GM19372 (cell line): ENCODE data around the gene CSRNP3.

Experiments used
- ATAC-seq: cut with Tn5 transposase; IDR thresholded peaks from one replicate; pipeline ENCODE4 v1.9.1; 2021; ENCODE audit warnings: mild to moderate bottlenecking, low read depth, moderate library complexity; ENCODE audit not compliant: unreplicated experiment

CSRNP3 gene

DNA sequence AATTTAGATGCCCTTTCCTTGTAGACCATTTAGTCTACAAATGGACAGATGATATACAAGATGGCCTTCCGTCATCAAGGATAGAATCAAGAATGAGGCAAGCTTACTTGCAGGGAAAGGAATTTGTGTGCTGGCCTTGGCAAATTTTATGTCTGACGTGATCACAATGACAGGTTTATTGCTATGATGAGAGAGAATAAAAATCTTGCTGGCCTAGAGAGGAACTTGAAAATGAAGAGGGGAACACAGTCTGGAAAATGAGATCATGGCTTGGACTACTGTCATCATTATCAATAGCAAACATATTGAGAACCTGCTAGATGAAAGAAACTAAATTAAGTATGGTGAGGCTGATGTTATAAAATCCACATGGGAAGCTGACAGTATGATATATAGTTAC lies 66.0 kb downstream of the CSRNP3 start:
- no peak for ATAC-seq

- ATAC-seq, result no peak
Observed at GRCh38 chr2:165536851-165537499, 67.5 kb downstream of the CSRNP3 start.

GRCh38 chr2:165539985-165540384 lies 70.5 kb downstream of the CSRNP3 start:
- ATAC-seq, result no peak

DNA sequence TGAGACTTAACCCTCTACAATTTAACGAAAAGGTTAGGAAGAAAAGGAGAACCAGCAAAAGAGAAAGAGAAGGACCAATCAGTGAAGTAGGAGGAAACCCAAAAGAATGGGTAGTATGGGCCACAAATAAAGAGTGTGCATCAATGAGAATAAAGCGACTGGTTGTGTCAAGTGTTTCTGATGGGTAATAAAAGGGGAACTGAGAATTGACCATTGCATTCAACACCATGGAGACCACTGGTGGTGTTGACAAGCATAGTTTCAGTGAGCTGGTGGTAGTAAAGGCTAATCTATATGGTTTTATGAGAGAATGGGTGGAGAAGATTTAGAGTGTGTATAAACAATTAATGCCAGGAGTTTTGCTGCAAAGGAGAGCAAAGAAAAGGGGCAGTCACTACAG lies 75.4 kb downstream of the CSRNP3 start:
- peak; percentile 96 for ATAC-seq

- ATAC-seq, result no peak
Observed at GRCh38 chr2:165547900-165548299, 78.4 kb downstream of the CSRNP3 start.

GRCh38 chr2:165549619-165550018 lies 80.1 kb downstream of the CSRNP3 start:
- ATAC-seq, result no peak

GRCh38 chr2:165558832-165559231 lies 89.3 kb downstream of the CSRNP3 start:
- ATAC-seq, result no peak

GRCh38 chr2:165560377-165560988 lies 91.0 kb downstream of the CSRNP3 start:
- no peak for ATAC-seq

- no peak for ATAC-seq
Observed at GRCh38 chr2:165561516-165561915, 92.0 kb downstream of the CSRNP3 start.

- ATAC-seq, result no peak
Observed at GRCh38 chr2:165562233-165562632, 92.7 kb downstream of the CSRNP3 start.

GRCh38 chr2:165563468-165564225 lies 94.1 kb downstream of the CSRNP3 start:
- no peak for ATAC-seq

DNA sequence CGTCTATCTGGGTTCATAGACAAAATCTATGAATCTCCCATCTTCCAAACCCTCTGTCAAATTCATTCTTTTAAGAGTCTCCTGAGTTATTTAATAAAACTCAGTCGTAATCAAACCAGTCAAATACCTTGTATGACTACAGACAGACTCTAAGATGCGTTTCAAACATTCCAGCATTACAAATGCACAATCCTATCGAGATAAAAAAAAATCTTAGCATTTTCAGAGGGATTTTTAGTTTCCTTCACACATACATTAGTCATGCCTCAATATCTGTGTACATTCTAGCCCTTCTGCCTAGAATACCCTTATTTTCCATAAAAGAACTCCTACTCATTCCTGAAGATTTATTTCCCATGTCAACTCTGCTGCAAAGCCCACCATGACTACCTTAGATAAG lies 96.5 kb downstream of the CSRNP3 start:
- ATAC-seq, result no peak

DNA sequence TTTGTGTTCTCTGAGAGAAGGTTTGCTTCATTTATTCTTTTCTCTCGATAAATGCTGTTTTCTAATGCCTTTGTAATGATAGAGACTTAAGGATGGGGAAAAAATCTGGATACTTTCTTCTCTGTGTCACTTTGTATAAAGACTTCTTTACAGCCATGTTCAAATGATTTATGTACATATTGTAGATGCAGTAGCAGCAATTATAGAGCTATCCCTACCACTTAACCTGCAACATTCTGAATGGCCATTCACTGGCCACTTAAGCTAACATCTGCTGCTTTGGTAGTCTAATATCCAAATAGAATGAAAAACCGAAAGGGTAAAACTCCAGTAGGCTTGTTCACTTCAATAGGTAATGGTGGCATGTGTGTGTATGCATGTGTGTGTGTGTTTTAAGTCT lies 97.8 kb downstream of the CSRNP3 start:
- no peak for ATAC-seq

DNA sequence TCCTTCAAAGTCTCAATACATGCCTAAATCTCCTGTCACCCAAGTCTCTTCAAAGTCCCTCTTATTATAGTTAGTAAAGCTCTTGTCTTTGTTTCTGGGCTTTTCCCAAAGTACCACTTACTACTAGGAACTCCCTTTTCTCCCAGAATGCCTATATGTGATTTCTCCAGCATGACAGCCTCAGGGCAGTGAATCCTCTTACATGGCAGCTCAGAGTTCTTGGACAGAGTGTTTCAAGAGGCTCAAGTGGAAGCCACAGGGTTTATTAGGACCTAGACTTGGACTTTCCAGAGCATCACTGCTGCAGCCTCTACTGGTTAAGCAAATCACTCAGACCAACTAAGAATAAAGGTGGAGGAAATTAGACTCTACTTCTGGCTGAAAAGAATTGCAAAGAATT lies 98.9 kb downstream of the CSRNP3 start:
- no peak for ATAC-seq

DNA sequence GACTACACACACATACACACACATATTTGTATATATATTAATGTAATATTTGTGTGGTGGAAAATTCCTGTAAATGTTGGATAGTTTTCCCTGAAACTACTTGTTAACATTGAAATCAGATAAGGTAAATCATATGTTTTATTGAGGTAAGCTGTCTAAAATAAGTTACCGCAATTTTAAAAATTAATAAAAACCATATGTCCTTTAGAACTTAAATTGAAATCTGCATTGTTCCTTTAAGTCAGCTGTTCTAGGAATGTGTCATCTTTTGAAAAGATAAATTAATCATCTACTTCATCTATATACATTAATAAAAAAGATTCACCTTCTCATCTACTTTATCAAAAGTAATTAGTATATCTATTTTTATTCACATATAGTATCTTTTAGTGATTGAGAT lies 102.0 kb downstream of the CSRNP3 start:
- no peak for ATAC-seq

GRCh38 chr2:165572151-165572550 lies 102.7 kb downstream of the CSRNP3 start:
- ATAC-seq, result no peak

GRCh38 chr2:165573534-165574461 lies 104.3 kb downstream of the CSRNP3 start:
- ATAC-seq, result no peak

GRCh38 chr2:165575044-165575615 lies 105.6 kb downstream of the CSRNP3 start:
- no peak for ATAC-seq

DNA sequence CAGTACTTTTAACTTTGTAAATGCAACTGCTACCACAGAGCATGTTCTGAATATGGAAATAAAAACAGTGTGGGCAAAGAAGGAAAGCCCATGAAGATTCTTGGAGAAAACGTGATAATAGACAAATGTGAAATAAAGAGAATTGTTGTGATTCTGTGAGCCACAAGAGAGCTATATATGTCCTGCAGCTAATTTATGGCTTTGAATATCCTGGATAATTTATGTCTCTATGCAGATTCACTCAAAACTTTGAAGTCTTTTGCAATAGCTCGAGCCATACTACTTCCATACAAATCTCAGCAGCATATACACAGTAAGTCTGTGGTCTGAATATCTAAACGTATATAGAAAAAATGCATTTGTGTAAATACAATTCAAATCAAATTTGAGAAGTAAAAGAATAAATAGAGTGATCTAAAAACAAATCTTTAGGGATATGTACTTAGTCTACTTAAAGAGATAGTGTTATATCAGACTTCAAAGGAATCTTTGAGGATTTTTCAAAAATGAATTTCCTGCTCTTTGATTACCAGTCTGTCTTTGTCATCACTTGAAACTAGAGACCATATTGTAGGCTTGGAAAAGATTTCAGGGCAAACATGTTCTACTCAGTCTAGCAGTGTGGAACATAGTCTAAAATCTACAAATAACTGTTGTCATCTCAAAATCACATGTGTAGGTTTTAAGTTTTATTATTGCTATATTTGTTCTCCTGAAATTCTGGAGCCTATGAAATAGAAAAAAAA lies 107.1 kb downstream of the CSRNP3 start:
- ATAC-seq, result no peak

- ATAC-seq, result no peak
Observed at GRCh38 chr2:165582409-165582808, 112.9 kb downstream of the CSRNP3 start.
